PC-3 (cell line): ENCODE data around the gene TPM1. TPM values are rescaled to one million over a fixed set of nuclear protein-coding genes. Genes with fewer than 3 reads are reported as not detected.

Source experiments
- ATAC-seq: fragments of 200-7000 bp; cut with Tn5 transposase; 2 replicates; pipeline ENCODE4 v1.9.1; 2020; ENCODE audit warnings: mild to moderate bottlenecking, moderate library complexity
- BruUV-seq: library from RNA; stranded (reverse); fragments of 400-500 nt; replicated peaks from 2 replicates; lab custom pipeline; 2021; lab: Mats Ljungman, UMichigan
- CTCF ChIA-PET: fragments of 300-600 bp; sonication (Branson Sonifier 250); formaldehyde crosslinking; loops from one replicate; lab custom pipeline; 2022; ENCODE audit warnings: antibody characterized with exemption; lab: Charles Lee
- POLR2A ChIA-PET: fragments of 300-600 bp; sonication (Branson Sonifier 250); formaldehyde crosslinking; loops from one replicate; lab custom pipeline; 2022; ENCODE audit warnings: antibody characterized with exemption; ENCODE audit not compliant: unreplicated experiment; lab: Charles Lee
- DNase-seq: peaks from one replicate; pipeline ENCODE4 v3.0.0-alpha.2; 2015
- H2AFZ ChIP-seq: fragments of 300-600 bp; sonication (generic); 2 replicates; pipeline ENCODE4 v1.6.0; 2016; ENCODE audit warnings: antibody characterized with exemption, low read length
- H3F3A ChIP-seq: fragments of 300-600 bp; sonication (generic); one replicate; pipeline ENCODE4 v1.6.0; 2017; ENCODE audit warnings: antibody characterized with exemption, low read length, control low read depth, mild to moderate bottlenecking; ENCODE audit not compliant: unreplicated experiment
- H3K27ac ChIP-seq: fragments of 300-600 bp; sonication (generic); 2 replicates; pipeline ENCODE4 v1.5.1; 2016; ENCODE audit warnings: mild to moderate bottlenecking, low read length
- H3K27me3 ChIP-seq: fragments of 300-600 bp; sonication (generic); 2 replicates; pipeline ENCODE4 v1.6.1; 2016; ENCODE audit warnings: low read length, mixed read lengths
- H3K36me3 ChIP-seq: fragments of 300-600 bp; sonication (generic); 2 replicates; pipeline ENCODE4 v1.6.1; 2016; ENCODE audit warnings: low read depth, mixed run types, low read length, mixed read lengths
- H3K4me1 ChIP-seq: fragments of 300-600 bp; sonication (generic); 2 replicates; pipeline ENCODE4 v1.5.1; 2016; ENCODE audit warnings: low read length; ENCODE audit not compliant: insufficient read depth
- H3K4me2 ChIP-seq: fragments of 300-600 bp; sonication (generic); 2 replicates; pipeline ENCODE4 v1.6.0; 2016; ENCODE audit warnings: low read length
- H3K4me3 ChIP-seq: fragments of 300-600 bp; sonication (generic); 2 replicates; pipeline ENCODE4 v1.5.1; 2016; ENCODE audit warnings: mild to moderate bottlenecking, low read length, mixed read lengths
- H3K79me2 ChIP-seq: fragments of 300-600 bp; sonication (generic); 2 replicates; pipeline ENCODE4 v1.6.1; 2017; ENCODE audit warnings: low read length, mixed read lengths
- H3K9ac ChIP-seq: fragments of 300-600 bp; sonication (generic); 2 replicates; pipeline ENCODE4 v1.6.0; 2016; ENCODE audit warnings: mild to moderate bottlenecking, low read length
- H3K9me2 ChIP-seq: fragments of 300-600 bp; sonication (generic); replicated peaks from 2 replicates; pipeline ENCODE4 v1.6.1; 2016; ENCODE audit warnings: mixed run types, low read length, mixed read lengths
- H3K9me3 ChIP-seq: fragments of 300-600 bp; sonication (generic); 2 replicates; pipeline ENCODE4 v1.6.1; 2016; ENCODE audit warnings: low read length, mixed read lengths
- H4K20me1 ChIP-seq: fragments of 300-600 bp; sonication (generic); 2 replicates; pipeline ENCODE4 v1.6.1; 2016; ENCODE audit warnings: low read length, mixed read lengths
- CTCF ChIP-seq: fragments of 300-600 bp; sonication (generic); conservative IDR thresholded peaks from 2 replicates; pipeline ENCODE4 v1.5.1; 2017; ENCODE audit warnings: antibody characterized with exemption, low read depth, mild to moderate bottlenecking, low read length
- EZH2 ChIP-seq: fragments of 300-600 bp; sonication (generic); IDR thresholded peaks from one replicate; pipeline ENCODE4 v1.6.1; 2017; ENCODE audit warnings: antibody characterized with exemption, mild to moderate bottlenecking, low read length; ENCODE audit not compliant: unreplicated experiment
- EZH2phosphoT487 ChIP-seq: fragments of 300-600 bp; sonication (generic); IDR thresholded peaks from 2 replicates; pipeline ENCODE4 v1.6.1; 2018; ENCODE audit warnings: mild to moderate bottlenecking, antibody characterized with exemption, low read length, borderline replicate concordance
- intact Hi-C: fragments of 100-400 bp; cut with micrococcal nuclease; formaldehyde crosslinking; loops from 2 replicates; pipeline ENCODE4 v1.9.0; 2023
- total RNA-seq: library from RNA; depleted of rRNA; stranded (reverse); fragments of >200 nt; gene quantifications from 2 replicates; pipeline ENCODE4 v1.2.3, GENCODE V29; 2014

Gene TPM1
- total RNA-seq, 1 experiment from 2014 or later, result 127 TPM

- intact Hi-C loops, result no loop called here
- Histone ChIP-seq H3K9me2 (no peaks in the 10 kb centered on the region), H3K9me3 (no peaks in the 10 kb centered on the region), H3K27ac (no peak overlapping the region), H3K27me3 (no peaks in the 10 kb centered on the region), H4K20me1 (no peaks in the 10 kb centered on the region), H3F3A (no peaks in the 10 kb centered on the region), H3K4me3 (no peak overlapping the region), H3K4me1 (no peaks in the 10 kb centered on the region), H2AFZ (no peak overlapping the region), H3K9ac (no peak overlapping the region), H3K36me3 (peaks cover 47% of the 10 kb centered on the region), H3K79me2 (no peaks in the 10 kb centered on the region), H3K4me2 (no peak overlapping the region)
- ATAC-seq, result no peak
- ChIA-PET POLR2A (no interaction called here), CTCF (no interaction called here)
- DNase-seq, result no peak
- BruUV-seq, result no TSS peak
- TF ChIP-seq EZH2, result no peak
Measured at GRCh38 chr15:63063164-63063756, 20.7 kb downstream of the TPM1 start.

GRCh38 chr15:63063877-63064409 is 21.4 kb downstream of the TPM1 start:
- no TSS peak for BruUV-seq
- TF ChIP-seq EZH2phosphoT487 (no peak), CTCF (no peak), EZH2 (no peak)
- ChIA-PET POLR2A (no interaction called here), CTCF (no interaction called here)
- DNase-seq (no peak), ATAC-seq (no peak)
- Histone ChIP-seq H3K27ac (no peak overlapping the region), H3K79me2 (no peaks in the 10 kb centered on the region), H3K9me2 (no peaks in the 10 kb centered on the region), H2AFZ (no peak overlapping the region), H3K9me3 (no peaks in the 10 kb centered on the region), H4K20me1 (no peaks in the 10 kb centered on the region), H3K9ac (no peak overlapping the region), H3K36me3 (peaks cover 47% of the 10 kb centered on the region), H3F3A (no peaks in the 10 kb centered on the region), H3K27me3 (no peaks in the 10 kb centered on the region), H3K4me3 (no peak overlapping the region), H3K4me1 (no peaks in the 10 kb centered on the region), H3K4me2 (no peak overlapping the region)
- intact Hi-C loops, result no loop called here

- Histone ChIP-seq H3K27ac (no peak overlapping the region), H4K20me1 (no peaks in the 10 kb centered on the region), H3K79me2 (no peaks in the 10 kb centered on the region), H3K4me3 (no peak overlapping the region), H3K9ac (no peak overlapping the region), H2AFZ (no peak overlapping the region), H3K4me2 (no peak overlapping the region), H3K9me2 (no peaks in the 10 kb centered on the region), H3K27me3 (no peaks in the 10 kb centered on the region), H3K9me3 (no peaks in the 10 kb centered on the region), H3K4me1 (no peaks in the 10 kb centered on the region), H3F3A (no peaks in the 10 kb centered on the region), H3K36me3 (peaks cover 36% of the 10 kb centered on the region)
- DNase-seq, result no peak
- TF ChIP-seq EZH2phosphoT487, result no peak
- no peak for TF ChIP-seq CTCF
- no peak for TF ChIP-seq EZH2
- no TSS peak for BruUV-seq
- ChIA-PET POLR2A (no interaction called here), CTCF (no interaction called here)
- intact Hi-C loops, result no loop called here
- ATAC-seq, result no peak
Measured at GRCh38 chr15:63065262-63066221, 23.0 kb downstream of the TPM1 start.
